ENCODE data around the gene CNTNAP2.

DNA sequence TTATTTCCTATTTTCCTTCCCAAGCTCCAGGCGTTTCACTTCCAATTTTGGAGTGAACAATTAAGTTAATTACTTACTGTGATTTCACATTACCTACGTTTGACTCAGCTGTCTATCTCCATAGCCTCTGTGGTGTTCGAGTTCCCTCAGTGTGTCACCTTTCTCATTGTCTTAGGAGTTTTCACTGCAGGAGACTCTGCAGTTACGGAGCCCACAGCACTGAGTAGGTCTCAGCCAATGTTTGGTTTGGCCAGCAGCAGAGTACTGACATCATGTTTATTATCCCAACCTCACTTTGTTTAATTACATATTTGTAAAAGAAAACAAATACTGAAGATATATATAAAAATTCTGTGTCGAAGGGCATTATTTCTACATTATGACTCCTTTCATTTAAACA is 1123.9 kb downstream of the CNTNAP2 start:
- TF ChIP-seq, protein P1, sequence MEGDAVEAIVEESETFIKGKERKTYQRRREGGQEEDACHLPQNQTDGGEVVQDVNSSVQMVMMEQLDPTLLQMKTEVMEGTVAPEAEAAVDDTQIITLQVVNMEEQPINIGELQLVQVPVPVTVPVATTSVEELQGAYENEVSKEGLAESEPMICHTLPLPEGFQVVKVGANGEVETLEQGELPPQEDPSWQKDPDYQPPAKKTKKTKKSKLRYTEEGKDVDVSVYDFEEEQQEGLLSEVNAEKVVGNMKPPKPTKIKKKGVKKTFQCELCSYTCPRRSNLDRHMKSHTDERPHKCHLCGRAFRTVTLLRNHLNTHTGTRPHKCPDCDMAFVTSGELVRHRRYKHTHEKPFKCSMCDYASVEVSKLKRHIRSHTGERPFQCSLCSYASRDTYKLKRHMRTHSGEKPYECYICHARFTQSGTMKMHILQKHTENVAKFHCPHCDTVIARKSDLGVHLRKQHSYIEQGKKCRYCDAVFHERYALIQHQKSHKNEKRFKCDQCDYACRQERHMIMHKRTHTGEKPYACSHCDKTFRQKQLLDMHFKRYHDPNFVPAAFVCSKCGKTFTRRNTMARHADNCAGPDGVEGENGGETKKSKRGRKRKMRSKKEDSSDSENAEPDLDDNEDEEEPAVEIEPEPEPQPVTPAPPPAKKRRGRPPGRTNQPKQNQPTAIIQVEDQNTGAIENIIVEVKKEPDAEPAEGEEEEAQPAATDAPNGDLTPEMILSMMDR (IDR thresholded peaks at IDR 0.05), result no peak
- no peak for TF ChIP-seq EP300 (IDR thresholded peaks at IDR 0.05)
- TF ChIP-seq POLR2A (IDR thresholded peaks at IDR 0.05), result no peak
